GM12874 (cell line): ENCODE results near the gene PDCD5.

ENCODE experiments used
- TF ChIP-seq, protein P1 (sequence below): IDR thresholded peaks from 2 replicates; pipeline ENCODE4 v1.5.1; 2011; ENCODE audit warnings: low read depth, mild to moderate bottlenecking, control low read depth, low read length, moderate library complexity; ENCODE audit not compliant: insufficient read depth

Gene PDCD5

DNA sequence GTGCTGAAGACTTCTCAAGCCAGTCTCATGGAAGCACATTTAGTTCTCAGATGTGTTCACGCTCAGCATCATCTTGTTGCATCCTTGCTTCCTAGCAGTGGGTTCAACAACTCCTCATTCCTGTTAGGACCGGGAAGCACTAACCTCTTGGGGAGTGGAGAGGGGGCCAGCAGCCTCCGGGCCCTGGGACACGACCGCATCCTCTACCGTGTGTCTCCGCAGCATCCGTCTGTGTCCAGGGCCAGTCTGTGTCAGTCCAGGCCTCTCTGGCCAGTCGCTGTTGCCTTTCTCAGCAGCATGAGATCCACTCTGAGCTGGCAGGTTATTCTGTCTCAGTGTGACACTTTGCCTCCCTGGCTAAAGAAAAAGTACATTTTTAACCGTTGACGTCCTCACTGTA lies 17.0 kb downstream of the PDCD5 start:
- TF ChIP-seq, protein P1, sequence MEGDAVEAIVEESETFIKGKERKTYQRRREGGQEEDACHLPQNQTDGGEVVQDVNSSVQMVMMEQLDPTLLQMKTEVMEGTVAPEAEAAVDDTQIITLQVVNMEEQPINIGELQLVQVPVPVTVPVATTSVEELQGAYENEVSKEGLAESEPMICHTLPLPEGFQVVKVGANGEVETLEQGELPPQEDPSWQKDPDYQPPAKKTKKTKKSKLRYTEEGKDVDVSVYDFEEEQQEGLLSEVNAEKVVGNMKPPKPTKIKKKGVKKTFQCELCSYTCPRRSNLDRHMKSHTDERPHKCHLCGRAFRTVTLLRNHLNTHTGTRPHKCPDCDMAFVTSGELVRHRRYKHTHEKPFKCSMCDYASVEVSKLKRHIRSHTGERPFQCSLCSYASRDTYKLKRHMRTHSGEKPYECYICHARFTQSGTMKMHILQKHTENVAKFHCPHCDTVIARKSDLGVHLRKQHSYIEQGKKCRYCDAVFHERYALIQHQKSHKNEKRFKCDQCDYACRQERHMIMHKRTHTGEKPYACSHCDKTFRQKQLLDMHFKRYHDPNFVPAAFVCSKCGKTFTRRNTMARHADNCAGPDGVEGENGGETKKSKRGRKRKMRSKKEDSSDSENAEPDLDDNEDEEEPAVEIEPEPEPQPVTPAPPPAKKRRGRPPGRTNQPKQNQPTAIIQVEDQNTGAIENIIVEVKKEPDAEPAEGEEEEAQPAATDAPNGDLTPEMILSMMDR = no peak

DNA sequence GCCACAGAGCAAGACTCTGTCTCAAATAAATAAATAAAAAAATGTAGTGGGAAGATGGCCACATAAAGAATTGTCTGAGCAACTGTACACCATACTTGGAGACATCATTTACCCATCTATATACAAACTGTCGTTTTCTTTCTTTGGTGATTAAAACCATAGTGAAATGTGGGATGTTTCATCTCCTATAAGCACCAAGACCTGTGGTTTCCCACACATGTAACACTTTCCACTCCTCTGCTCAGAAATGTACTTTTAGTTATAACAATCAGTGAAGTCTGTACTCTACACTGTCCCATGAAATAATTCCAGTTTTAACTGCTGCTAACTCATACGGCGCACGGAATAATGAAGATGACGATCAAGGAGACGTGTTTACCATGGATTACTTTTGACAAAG lies 18.3 kb downstream of the PDCD5 start:
- TF ChIP-seq, protein P1 = no peak

DNA sequence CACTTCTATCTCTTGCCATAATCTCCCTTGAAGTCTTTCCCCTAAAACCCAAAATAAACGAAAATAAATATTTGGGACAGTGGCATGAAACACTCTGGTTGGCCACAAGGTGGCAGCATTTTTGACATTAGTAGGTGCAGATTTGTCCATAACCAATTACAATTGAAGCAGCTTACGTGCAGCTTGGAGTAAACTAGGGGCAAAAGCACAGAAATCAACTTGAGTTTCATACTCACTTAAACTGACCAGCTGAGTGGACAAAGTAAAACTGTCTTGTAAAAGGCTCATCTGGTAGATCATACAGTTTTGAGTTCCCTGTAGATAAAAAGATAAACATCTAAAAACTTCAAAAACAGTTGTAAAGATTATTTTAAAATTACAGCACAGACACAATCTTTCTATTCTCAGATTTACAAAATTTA lies 18.8 kb downstream of the PDCD5 start:
- TF ChIP-seq, protein P1 = peak; percentile 58

DNA sequence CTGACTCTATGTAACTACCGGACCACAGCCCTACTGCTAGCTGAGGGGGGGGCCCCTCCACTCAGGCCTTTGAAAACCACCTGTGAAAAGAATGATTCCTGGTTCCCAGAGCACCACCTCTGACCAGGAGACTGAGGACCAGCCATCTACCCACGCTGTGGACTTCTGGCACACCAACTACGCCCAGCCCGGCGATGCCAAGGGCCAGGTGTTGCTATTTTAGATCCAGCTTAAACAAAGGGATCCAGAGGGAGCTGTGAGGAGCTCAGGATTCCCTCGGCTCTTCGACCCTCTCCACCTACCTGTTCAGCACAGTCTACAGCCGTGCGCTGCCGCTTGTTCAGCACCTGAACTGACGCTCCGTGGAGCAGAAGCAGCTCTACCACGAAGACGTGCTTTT lies 23.0 kb downstream of the PDCD5 start:
- TF ChIP-seq, protein P1 = no peak

DNA sequence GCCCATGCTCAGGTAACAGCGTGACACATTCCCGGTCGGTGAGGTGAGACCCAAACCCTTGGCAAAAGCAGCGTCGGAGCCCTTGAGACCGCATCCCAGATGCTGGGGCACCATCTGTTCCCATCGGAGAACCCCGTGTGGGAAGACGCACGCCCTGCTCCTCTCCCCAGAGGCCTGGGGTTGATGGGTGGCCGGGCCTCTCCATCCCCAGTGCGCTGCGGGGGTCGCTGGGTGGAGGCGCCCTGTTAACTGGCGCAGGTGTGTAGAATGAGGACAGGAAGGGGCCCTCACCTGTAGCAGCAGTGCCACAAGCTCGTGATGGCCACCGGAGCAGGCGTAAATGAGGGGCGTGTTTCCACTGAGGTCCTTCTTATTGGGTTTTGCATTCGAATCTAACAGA lies 24.6 kb downstream of the PDCD5 start:
- TF ChIP-seq, protein P1 = no peak

DNA sequence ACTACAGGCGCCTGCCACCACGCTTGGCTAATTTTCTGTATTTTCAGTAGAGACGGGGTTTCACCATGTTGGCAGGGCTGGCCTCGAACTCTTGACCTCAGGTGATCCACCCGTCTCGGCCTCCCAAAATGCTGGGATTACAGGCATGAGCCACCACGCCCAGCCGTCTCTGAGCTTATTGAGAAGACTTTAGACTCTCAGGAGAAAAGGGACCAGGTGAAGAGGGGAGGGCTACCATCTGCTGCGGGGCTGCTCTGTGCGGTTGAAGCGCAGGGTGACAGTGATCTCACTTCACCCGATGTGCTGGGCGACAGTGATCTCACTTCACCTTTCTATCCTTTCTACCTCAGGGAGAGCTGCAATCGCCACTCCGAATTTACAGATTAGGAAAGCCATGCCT lies 25.3 kb downstream of the PDCD5 start:
- TF ChIP-seq, protein P1 = no peak

DNA sequence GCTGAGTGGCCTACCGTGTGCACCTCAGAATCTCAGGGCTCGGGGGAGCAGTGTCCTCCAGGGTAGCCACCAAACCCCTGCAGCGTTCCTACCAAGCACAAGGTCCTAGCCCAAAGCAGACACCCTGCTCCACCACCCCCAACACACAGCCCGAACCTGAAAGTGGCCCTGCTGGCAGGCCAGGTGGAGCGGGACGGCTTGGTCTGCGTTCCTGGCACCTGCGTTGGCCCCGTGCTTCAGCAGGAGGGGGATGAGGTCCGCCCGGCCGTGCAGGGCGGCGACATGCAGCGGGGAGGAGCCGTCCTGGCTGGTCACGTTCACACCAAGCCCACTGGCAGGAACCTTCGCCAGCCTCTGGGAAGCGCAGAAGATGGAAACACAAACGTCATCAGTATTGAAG lies 26.5 kb downstream of the PDCD5 start:
- TF ChIP-seq, protein P1 = no peak

DNA sequence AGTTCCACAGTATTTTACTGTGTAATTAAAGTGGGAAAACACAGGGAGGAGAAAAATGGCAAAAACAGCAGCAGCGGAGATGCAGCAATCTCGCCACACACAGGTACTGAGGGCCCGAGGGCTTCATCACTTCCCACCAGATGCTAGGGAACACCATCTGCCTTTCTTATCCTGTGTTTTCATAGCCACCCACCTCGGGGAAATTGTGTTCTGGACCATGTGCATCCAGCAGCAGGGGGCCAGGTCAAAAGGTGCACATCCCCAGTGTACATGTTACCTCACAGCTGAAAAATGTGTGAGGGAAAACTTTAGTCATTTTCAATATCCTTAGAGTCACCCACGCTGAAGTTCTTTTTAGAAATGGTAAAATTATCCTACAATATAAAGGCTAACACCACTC lies 30.2 kb downstream of the PDCD5 start:
- TF ChIP-seq, protein P1 = no peak
